ENCODE results near the gene PROK2. TPM values are rescaled to one million over a fixed set of nuclear protein-coding genes. Genes with fewer than 3 reads are reported as not detected.

PROK2 gene
- total RNA-seq, 1 donor from 2014 or later = not detected

DNA sequence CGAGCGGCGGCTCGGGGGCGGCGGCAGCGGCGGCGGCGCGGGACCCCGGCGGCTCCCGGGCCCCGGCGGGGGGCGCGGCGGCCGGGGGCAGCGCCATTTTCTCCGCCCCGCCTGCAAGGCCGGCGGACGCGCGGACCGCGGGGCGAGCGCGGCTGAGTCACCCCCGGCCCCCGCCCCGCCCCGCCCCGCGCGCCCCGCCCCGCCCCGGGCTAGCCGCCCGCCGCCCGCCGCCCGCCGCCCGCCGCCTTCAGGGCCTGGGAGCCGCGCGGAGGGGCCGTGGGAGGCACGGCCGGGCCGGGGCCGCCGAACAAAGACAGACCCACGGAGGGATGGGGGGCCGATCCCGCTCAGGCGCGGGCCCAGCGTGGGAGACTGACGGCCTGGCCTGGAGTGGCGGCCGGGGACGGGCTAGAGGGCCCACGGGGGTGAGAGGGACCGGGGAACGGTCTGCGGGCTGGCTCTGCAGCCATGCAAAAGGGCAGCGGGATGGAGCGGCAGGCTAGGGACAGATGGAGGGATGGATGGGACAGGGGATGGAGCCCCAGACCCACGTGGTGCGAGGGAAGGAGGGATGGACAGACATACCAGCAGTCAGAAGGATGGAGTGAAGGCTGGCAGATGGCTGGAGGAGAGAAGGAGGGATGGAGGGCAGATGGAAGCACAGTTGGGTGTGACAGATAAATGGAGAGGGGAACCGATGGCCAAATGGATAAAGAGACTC is 59.5 kb downstream of the PROK2 start, which contains the start of gene EIF4E3:
TSS of gene EIF4E3 (minus strand) at position 132 of the 721 bp plus-strand sequence. CDS start at position 97, 35 bp downstream.
- Mint-ChIP-seq H3K9me3 (ENCODE audit: unreplicated experiment) (no peaks in the 10 kb centered on the region), H3K27ac (ENCODE audit: unreplicated experiment) (peak within 1 kb of the TSS; percentile 88), H3K4me1 (ENCODE audit: low read depth, unreplicated experiment) (peaks cover 5% of the 10 kb centered on the region), H3K36me3 (ENCODE audit: low read depth, unreplicated experiment) (no peaks in the 10 kb centered on the region), H3K4me3 (ENCODE audit: unreplicated experiment) (peak within 1 kb of the TSS; percentile 87), H3K27me3 (ENCODE audit: low read depth, unreplicated experiment) (peaks cover 56% of the 10 kb centered on the region)
- FAIRE-seq = no peak
- Histone ChIP-seq H3K4me2 (ENCODE audit: low read length) (peak within 1 kb of the TSS; percentile 97), H2AFZ (ENCODE audit: low read depth, low read length) (peak within 1 kb of the TSS; percentile 99), H3K36me3 (ENCODE audit: insufficient read depth, low read length) (no peaks in the 10 kb centered on the region), H3K9me3 (ENCODE audit: insufficient read depth, low read depth, low read length) (no peaks in the 10 kb centered on the region), H3K27me3 (ENCODE audit: insufficient read depth, low read length) (peaks cover 27% of the 10 kb centered on the region), H3K4me1 (ENCODE audit: insufficient read depth, low read length) (peaks cover 10% of the 10 kb centered on the region), H3K79me2 (ENCODE audit: insufficient read depth, low read length) (no peaks in the 10 kb centered on the region), H3K27ac (ENCODE audit: low read depth, low read length) (no peak within 1 kb of the TSS), H4K20me1 (ENCODE audit: insufficient read depth, low read length) (no peaks in the 10 kb centered on the region), H3K4me3 (ENCODE audit: insufficient read depth, low read depth, low read length) (peak within 1 kb of the TSS; percentile 69), H3K9ac (ENCODE audit: low read length) (peak within 1 kb of the TSS; percentile 73)
- TF ChIP-seq EZH2 (IDR thresholded peaks at IDR 0.05; ENCODE audit: insufficient read depth, low read length) = no peak
- TF ChIP-seq, protein P1, sequence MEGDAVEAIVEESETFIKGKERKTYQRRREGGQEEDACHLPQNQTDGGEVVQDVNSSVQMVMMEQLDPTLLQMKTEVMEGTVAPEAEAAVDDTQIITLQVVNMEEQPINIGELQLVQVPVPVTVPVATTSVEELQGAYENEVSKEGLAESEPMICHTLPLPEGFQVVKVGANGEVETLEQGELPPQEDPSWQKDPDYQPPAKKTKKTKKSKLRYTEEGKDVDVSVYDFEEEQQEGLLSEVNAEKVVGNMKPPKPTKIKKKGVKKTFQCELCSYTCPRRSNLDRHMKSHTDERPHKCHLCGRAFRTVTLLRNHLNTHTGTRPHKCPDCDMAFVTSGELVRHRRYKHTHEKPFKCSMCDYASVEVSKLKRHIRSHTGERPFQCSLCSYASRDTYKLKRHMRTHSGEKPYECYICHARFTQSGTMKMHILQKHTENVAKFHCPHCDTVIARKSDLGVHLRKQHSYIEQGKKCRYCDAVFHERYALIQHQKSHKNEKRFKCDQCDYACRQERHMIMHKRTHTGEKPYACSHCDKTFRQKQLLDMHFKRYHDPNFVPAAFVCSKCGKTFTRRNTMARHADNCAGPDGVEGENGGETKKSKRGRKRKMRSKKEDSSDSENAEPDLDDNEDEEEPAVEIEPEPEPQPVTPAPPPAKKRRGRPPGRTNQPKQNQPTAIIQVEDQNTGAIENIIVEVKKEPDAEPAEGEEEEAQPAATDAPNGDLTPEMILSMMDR (IDR thresholded peaks at IDR 0.05; ENCODE audit: insufficient read depth, low read depth, low read length) = no peak
- no peak for DNase-seq (ENCODE audit: low read depth)

DNA sequence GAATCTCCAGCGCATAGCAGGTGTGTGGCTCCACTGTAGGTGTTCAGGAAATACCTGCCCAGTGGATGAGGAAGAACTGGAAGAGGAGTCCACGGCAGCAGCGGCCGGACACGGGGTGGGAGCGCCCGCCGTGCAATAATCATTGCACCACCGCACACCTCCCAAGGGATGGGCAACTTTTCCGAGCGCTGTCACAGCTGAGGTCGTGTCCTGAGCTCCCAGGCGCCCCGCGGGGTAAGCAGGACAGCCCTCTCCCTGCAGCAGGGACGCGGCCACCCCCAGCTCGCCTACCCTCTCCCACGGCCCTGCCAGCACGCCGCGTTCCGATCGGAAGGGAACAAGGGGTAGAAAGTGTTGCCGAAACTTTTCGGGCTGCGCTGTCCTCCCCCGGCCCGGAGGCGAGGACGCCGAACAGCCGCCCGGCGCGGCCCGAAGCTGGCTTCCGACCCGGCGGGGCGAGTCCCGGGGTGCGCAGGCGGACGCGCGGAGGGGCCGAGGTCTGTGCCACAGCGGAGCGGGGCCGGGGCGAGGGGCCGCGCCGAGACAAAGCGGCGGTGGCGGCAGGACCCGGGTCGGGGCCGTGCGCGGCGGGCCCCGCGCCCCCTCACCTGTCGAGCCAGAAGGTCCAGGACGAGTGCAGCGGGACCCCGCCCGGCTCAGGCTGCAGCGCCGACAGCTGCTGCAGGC is 60.2 kb downstream of the PROK2 start:
- peaks cover 57% of the 10 kb centered on the region for H3K27me3 Mint-ChIP-seq (ENCODE audit: low read depth, unreplicated experiment)
- H3K27me3 ChIP-seq (ENCODE audit: insufficient read depth, low read length) = peaks cover 27% of the 10 kb centered on the region
- no peak overlapping the region for H3K27ac ChIP-seq (ENCODE audit: low read depth, low read length)
- FAIRE-seq (no peak), DNase-seq (ENCODE audit: low read depth) (no peak)
- H3K27ac Mint-ChIP-seq (ENCODE audit: unreplicated experiment) = no peak overlapping the region
- H3K4me1 Mint-ChIP-seq (ENCODE audit: low read depth, unreplicated experiment) = peaks cover 3% of the 10 kb centered on the region
- H3K9me3 ChIP-seq (ENCODE audit: insufficient read depth, low read depth, low read length) = no peaks in the 10 kb centered on the region
- H3K36me3 Mint-ChIP-seq (ENCODE audit: low read depth, unreplicated experiment) = no peaks in the 10 kb centered on the region
- H3K36me3 ChIP-seq (ENCODE audit: insufficient read depth, low read length) = no peaks in the 10 kb centered on the region
- peaks cover 9% of the 10 kb centered on the region for H3K4me1 ChIP-seq (ENCODE audit: insufficient read depth, low read length)
- peak overlapping the region; percentile 97 for H3K4me2 ChIP-seq (ENCODE audit: low read length)
- H3K9ac ChIP-seq (ENCODE audit: low read length) = peak overlapping the region; percentile 69
- H3K9me3 Mint-ChIP-seq (ENCODE audit: unreplicated experiment) = no peaks in the 10 kb centered on the region
- H3K79me2 ChIP-seq (ENCODE audit: insufficient read depth, low read length) = no peaks in the 10 kb centered on the region
- H3K4me3 Mint-ChIP-seq (ENCODE audit: unreplicated experiment) = peak overlapping the region; percentile 84
- TF ChIP-seq EZH2 (IDR thresholded peaks at IDR 0.05; ENCODE audit: insufficient read depth, low read length) = no peak
- TF ChIP-seq, protein P1 (IDR thresholded peaks at IDR 0.05; ENCODE audit: insufficient read depth, low read depth, low read length) = no peak
- H3K4me3 ChIP-seq (ENCODE audit: insufficient read depth, low read depth, low read length) = peak overlapping the region; percentile 69
- H4K20me1 ChIP-seq (ENCODE audit: insufficient read depth, low read length) = no peaks in the 10 kb centered on the region
- peak overlapping the region; percentile 99 for H2AFZ ChIP-seq (ENCODE audit: low read depth, low read length)

DNA sequence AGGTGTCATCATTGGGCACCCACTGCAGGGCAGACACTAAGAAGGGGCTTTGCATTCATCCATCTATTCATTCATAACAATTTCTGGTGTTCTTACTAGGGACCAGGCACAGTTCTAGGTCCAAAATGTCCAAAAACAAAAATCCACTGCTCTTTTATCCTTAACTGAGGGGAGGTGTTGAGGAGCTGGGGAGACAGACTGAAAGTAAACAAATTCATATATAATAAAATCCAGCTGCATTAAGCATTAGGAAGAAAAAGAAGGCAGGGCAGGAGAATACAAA is 60.8 kb downstream of the PROK2 start:
- H3K4me3 Mint-ChIP-seq (ENCODE audit: unreplicated experiment) = peak overlapping the region; percentile 84
- no peaks in the 10 kb centered on the region for H3K9me3 ChIP-seq (ENCODE audit: insufficient read depth, low read depth, low read length)
- H3K27ac ChIP-seq (ENCODE audit: low read depth, low read length) = no peak overlapping the region
- no peak overlapping the region for H3K9ac ChIP-seq (ENCODE audit: low read length)
- peaks cover 27% of the 10 kb centered on the region for H3K27me3 ChIP-seq (ENCODE audit: insufficient read depth, low read length)
- no peaks in the 10 kb centered on the region for H3K79me2 ChIP-seq (ENCODE audit: insufficient read depth, low read length)
- no peaks in the 10 kb centered on the region for H3K9me3 Mint-ChIP-seq (ENCODE audit: unreplicated experiment)
- H3K36me3 ChIP-seq (ENCODE audit: insufficient read depth, low read length) = no peaks in the 10 kb centered on the region
- no peaks in the 10 kb centered on the region for H3K36me3 Mint-ChIP-seq (ENCODE audit: low read depth, unreplicated experiment)
- H3K4me1 ChIP-seq (ENCODE audit: insufficient read depth, low read length) = peaks cover 3% of the 10 kb centered on the region
- peak overlapping the region; percentile 69 for H3K4me3 ChIP-seq (ENCODE audit: insufficient read depth, low read depth, low read length)
- no peak overlapping the region for H3K27ac Mint-ChIP-seq (ENCODE audit: unreplicated experiment)
- TF ChIP-seq, protein P1 (IDR thresholded peaks at IDR 0.05; ENCODE audit: insufficient read depth, low read depth, low read length) = no peak
- no peak for DNase-seq (ENCODE audit: low read depth)
- H3K27me3 Mint-ChIP-seq (ENCODE audit: low read depth, unreplicated experiment) = peaks cover 56% of the 10 kb centered on the region
- H2AFZ ChIP-seq (ENCODE audit: low read depth, low read length) = no peak overlapping the region
- H3K4me1 Mint-ChIP-seq (ENCODE audit: low read depth, unreplicated experiment) = no peaks in the 10 kb centered on the region
- no peak for FAIRE-seq
- H4K20me1 ChIP-seq (ENCODE audit: insufficient read depth, low read length) = no peaks in the 10 kb centered on the region
- H3K4me2 ChIP-seq (ENCODE audit: low read length) = peak overlapping the region; percentile 97

Data from astrocyte (in vitro differentiated cells and primary cell).